ENCODE data around the gene DPYSL3.

DPYSL3 gene

DNA sequence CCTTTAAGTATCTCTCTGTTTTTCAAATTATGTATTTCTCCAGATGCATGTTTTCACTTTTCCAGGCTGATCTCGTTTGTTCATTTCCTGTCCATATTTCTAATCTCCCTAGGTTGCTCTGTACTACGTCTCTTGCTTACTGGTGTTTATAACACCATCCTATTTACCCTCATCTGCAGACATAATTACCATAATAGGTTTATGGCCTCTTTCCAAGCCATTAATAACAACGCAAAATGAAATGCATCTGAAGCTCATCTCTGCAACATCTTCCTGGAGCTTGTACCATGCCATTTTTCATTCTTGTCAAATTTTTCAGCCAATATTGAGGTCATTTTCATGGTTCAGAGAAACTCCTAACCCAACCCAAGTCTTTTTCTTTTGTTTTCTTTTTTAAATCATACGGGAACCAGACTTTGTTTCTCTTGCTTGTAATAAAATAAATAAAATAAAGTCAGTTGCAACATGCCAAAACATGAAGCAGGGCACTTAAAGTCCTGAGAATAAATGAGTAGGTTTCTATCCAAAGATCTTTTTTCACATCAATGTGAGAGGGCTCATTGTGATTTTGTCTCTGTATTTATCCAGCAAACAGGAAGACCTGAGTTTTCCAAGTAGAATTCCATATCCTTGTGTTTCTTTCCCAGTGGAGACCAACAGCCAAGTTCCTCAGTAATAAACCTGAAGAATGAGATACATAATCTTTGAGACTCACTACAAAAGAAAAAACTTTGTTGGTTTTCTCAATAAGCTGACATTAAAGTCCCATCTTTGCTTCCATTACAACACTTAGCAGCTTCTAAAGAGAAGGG, 37.0 kb downstream of the DPYSL3 start:
- no peak for DNase-seq

- no peak for DNase-seq
Measured at GRCh38 chr5:147467973-147468508, 41.8 kb downstream of the DPYSL3 start.

GRCh38 chr5:147466360-147466980, 43.4 kb downstream of the DPYSL3 start:
- DNase-seq: no peak

DNA sequence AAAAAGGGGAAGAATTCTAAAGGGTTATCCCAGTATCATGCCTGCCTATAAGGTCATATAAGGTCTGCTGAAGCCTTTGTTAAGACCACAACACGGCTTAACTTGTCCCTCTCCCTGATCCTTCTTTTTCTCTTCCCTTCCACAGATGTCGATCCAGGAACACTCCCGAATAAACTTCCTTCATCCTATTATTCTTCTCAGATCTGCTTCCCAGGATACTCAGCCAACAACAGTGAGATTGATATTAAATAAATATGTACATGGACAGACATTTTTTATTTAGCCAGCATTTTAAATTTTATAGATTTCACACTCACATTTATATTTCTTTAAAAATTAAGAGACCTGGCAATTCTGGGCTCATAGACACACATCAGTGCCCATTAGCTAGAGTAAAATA, 44.1 kb downstream of the DPYSL3 start:
- DNase-seq: no peak

DNA sequence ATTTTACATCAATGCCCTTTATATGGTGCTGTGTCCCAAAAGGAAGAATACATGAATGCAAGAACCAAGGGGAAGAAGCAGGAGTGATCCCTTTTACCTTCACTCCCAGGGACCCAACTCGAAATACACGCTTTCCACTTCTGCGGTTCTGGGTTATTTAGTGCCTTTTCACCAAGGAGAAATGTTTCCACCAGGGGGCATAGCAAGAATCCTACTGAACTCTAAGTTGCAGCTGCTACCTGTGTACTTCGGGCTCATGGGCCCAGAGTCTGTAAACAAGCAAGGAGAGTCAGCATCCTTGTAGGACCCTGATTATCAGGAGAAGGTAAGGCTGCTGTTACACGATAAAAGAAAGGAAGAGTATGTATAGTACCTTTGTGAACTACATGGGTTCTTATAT, 45.7 kb downstream of the DPYSL3 start:
- DNase-seq: peak; percentile 38

DNA sequence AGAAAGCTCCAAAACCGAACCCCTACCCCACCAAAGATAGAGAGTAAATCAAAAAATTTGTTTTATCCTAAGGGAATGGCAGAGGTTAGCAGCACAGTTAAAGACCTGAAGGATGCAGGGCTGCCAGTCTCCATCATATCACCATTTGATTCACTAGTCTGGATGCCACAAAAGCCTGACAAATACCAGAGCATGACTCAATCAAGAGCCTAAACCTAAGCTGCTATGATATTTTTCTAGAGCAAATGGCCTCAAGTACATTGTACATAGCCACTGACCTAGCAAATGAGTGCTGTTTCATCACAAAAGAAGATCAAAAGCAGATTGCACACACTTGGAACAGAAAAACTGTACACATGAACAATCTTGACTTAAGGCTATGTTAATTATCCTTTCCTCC, 48.0 kb downstream of the DPYSL3 start:
- peak; percentile 47 for DNase-seq

GRCh38 chr5:147460380-147460779, 49.5 kb downstream of the DPYSL3 start:
- DNase-seq: no peak

DNA sequence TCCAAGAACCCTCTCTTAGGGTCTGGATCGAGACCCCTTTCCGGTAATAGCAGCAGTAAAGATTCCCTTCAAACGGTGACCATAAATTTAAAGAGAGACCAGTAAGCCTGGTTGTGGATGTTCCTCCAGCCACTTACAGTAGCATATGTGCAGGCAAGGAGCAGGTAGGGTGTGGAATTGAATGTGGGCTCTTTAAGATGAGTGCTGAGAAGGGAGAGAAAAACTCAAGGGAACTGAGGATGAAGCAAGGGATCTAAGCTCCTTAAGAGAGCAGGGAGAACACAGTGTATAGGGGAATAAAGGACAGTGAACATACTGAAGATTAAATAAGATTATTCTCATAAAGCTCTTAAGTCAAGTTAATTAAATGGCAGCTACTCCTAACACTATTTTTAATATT, 51.3 kb downstream of the DPYSL3 start:
- DNase-seq: no peak

GRCh38 chr5:147455822-147456450, 53.9 kb downstream of the DPYSL3 start:
- no peak for DNase-seq

GRCh38 chr5:147454996-147455677, 54.7 kb downstream of the DPYSL3 start:
- DNase-seq: peak; percentile 67

DNA sequence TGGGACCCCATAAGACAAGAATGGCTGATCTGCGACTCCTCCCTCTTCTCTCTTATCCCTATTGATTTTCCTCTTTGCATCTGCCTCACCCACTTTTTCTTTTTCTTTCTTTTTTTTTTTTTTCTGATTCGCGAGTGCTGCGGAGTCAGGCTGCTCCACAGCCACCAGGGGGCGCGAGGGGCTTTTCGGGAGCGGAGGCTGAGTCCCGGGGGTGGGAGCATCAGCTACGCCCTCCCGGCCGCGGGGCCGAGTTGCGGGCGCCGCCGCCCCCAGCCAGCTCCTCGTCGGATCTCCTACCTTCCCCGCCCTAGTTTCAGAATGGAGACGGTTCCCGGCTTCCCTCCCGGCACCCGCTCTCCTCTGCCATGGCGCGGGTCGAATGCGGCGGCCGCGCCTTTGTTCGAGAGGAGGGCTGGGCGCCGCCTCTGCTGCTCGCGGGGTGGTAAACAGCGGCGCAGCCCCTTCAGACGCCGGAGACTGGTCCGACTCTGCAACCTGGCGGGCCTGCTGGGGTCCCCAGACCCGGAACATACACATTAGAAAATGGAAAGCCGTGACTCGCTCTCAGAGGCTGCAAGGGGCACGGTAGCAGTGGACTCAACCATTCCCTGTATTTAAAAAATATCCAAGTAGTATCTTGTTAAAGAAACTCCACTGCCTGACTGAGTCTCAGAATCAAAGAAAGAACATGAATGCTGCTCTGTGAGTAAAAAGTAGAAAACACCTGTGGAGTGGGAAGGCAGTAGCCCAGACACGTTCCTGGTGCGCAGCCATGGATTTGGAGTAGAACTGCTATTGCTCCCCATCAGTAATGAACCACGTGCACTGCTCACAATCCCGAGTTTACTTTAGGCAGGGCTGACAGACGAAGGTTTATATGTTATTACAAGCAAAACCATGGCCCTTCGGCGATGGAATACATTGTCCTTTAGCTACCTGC, 55.7 kb downstream of the DPYSL3 start:
- DNase-seq: peak; percentile 88

DNA sequence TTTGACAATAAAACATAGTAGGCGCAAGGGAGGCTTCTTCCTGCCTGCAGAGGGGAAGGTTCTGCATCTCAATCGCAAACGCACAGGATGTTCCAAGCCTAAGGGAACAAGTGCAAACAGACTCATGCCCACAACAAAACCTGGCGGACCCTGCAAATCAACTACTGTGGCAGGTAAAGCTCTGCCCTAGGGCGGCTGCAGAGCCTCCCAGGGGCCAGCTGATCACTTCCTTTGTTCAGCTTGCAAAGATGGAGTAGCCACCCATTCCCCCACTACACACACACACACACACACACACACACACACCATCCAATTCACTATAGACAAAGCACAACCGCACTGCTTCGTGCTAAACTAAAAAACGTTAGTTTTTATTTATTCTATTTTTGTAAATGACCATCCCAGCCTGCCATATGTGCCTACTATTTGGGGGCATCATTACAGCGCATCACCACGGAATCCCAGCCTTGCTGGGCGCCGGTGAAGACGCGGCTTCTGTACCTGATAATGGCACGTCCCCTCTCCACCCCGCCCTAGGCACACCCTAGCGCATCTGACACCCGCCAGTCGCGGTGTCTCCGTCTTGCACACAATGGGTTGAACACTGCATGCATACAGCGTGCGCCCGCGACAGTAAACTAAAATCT, 57.6 kb downstream of the DPYSL3 start:
- no peak for DNase-seq

GRCh38 chr5:147451193-147451592, 58.7 kb downstream of the DPYSL3 start:
- DNase-seq: no peak

GRCh38 chr5:147450606-147451005, 59.3 kb downstream of the DPYSL3 start:
- DNase-seq: no peak

DNA sequence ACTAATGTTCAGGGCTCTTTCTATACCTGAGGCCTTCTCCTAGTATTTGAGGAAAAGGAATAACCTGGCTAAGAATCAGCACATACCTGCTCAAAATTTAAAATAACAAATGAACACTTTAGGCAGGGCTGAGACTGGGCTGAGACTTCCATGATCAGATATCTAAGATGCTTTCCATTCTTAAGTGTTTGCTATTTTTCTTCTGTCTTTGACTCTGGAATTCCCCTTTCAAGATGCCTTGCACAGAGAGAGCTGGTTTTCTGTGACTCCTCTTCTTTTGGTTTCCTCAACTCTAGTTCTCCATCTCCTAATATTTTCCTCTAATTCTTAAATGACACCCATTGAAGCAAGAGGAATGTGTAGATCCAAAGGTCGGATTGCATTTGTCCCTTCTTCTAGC, 61.1 kb downstream of the DPYSL3 start:
- peak; percentile 25 for DNase-seq

GRCh38 chr5:147446523-147446922, 63.3 kb downstream of the DPYSL3 start:
- DNase-seq: no peak

GRCh38 chr5:147445917-147446316, 64.0 kb downstream of the DPYSL3 start:
- DNase-seq: no peak

DNA sequence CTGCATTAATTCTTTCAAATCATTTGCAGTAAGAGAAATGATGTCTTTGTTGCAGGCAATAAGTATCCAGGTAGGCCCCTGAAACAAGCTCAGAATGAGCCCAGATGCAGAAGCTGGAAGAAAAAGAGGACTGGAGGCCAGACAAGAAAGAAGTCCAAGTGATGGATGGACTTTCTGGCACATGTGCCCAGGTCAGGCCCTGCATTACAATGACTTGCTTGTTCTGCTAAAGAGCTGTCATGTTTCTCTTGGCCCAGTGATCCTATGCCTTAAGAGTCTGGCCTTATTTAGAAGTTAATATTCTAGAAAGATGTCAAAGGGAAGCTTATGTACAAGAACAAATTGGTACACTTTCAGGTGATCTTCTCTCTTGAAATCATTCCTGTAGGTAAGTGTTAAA, 64.8 kb downstream of the DPYSL3 start:
- no peak for DNase-seq

DNA sequence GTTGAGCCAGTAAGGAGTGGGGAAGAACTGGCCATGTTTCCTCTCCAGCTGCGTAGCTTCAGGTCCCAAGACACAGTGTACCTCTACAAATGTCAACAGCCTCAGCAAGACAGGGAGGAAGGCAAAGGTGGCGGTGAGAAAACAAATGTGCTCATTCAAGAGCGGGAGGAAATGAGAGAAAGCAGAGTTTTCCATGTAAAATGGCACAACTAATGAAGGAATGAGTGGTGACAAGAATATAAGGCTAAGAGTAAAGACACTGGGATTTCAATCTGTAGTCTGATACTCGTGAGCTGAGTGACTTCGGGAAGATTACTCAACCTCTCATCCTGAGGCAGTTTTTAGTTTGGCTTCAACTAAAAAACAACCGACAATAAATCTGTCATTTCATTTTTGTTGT, 67.6 kb downstream of the DPYSL3 start:
- no peak for DNase-seq

DNA sequence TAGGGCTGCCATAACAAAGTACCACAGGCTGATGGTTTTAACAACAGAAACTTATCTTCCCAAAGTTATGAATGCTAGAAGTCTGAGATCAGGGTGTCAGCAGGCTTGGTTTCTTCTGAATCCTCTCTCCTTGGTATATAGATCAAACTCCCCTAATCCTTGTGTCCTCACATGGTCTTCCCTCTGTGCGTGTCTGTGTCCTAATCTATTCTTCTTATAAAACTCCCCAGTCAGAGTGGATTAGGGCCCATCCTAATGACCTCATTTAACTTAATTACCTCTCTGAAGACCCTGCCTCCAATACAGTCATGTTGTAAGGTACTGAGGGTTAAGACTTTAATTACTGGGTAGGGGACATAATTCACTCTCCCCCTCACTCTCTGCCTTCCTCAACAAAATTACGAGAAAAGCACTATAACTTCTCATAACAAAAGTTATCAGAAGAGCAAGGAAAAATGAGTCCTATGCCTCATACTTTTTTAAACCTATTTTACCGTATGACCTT, 68.6 kb downstream of the DPYSL3 start:
- no peak for DNase-seq

DNA sequence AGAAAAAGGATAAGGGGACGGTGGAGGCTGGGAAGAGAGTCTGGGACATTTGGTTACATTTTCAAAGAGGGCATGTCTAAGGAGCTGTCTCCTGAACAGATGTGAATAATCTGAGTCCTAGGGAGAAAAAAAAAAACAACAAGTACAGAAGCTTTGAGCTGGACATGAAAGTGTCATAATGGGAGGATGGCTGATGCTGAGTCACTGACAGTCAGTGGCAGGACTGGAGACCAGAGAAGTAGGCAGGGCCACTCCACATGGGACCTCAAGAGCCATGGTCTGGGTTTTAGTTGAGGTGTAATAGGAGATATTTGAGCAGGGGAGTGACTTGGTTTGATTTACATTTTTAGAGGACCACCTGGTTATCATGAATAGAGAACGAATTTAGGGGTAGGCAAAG, 70.6 kb downstream of the DPYSL3 start:
- peak; percentile 42 for DNase-seq
